H1 (cell line): ENCODE data around the gene PLPP7. TPM values are rescaled to one million over a fixed set of nuclear protein-coding genes. Genes with fewer than 3 reads are reported as not detected.

Source experiments
- CTCF ChIA-PET: fragments of 300-600 bp; sonication (Branson Sonifier 250); formaldehyde crosslinking; loops from one replicate; lab custom pipeline; 2021; ENCODE audit not compliant: partially characterized antibody; lab: Charles Lee
- POLR2A ChIA-PET: fragments of 300-600 bp; sonication (Branson Sonifier 250); formaldehyde crosslinking; loops from one replicate; lab custom pipeline; 2021; ENCODE audit warnings: inconsistent platforms; ENCODE audit not compliant: partially characterized antibody; lab: Charles Lee
- DNase-seq, 2 experiments: peaks; one replicate each; pipeline versions ENCODE4 v3.0.0 to v3.0.0-alpha.2; 2010 to 2022; ENCODE audit warnings: low spot score in 2 of 2, low read depth in 1 of 2, mixed read lengths in 1 of 2
- FAIRE-seq: peaks from 2 replicates; lab custom pipeline; 2011; peaks lifted over from hg19 to GRCh38; lab: Jason Lieb, UNC
- H2AFZ ChIP-seq: 2 replicates; pipeline ENCODE4 v1.8.1; 2012; ENCODE audit warnings: low read length, inconsistent platforms
- H2AK5ac ChIP-seq: 2 replicates; pipeline ENCODE4 v1.6.1; 2013; ENCODE audit warnings: low read depth, low read length
- H2BK120ac ChIP-seq: replicated peaks from 2 replicates; pipeline ENCODE3; 2013; ENCODE audit warnings: low read depth, low read length, inconsistent platforms
- H2BK12ac ChIP-seq: 2 replicates; pipeline ENCODE4 v1.6.1; 2013; ENCODE audit warnings: low read depth, low read length
- H2BK15ac ChIP-seq: 2 replicates; pipeline ENCODE4 v1.6.1; 2013; ENCODE audit warnings: low read length
- H2BK20ac ChIP-seq: 2 replicates; pipeline ENCODE4 v1.6.1; 2013; ENCODE audit warnings: low read length
- H2BK5ac ChIP-seq: 2 replicates; pipeline ENCODE4 v1.6.1; 2013; ENCODE audit warnings: low read depth, low read length
- H3K14ac ChIP-seq: 2 replicates; pipeline ENCODE4 v1.6.1; 2013; ENCODE audit warnings: inconsistent platforms; ENCODE audit not compliant: insufficient read length
- H3K18ac ChIP-seq: 2 replicates; pipeline ENCODE4 v1.6.1; 2013; ENCODE audit warnings: low read length; ENCODE audit errors: extremely low read depth
- H3K23ac ChIP-seq: 2 replicates; pipeline ENCODE4 v1.6.1; 2013; ENCODE audit warnings: inconsistent platforms; ENCODE audit not compliant: insufficient read length
- H3K23me2 ChIP-seq: 2 replicates; pipeline ENCODE4 v1.6.1; 2013; ENCODE audit warnings: low read depth, low read length
- H3K27ac ChIP-seq: 2 replicates; pipeline ENCODE4 v1.6.1; 2011; ENCODE audit warnings: low read depth, low read length, inconsistent platforms
- H3K27me3 ChIP-seq, 4 experiments: replicated peaks in 1 of 4; 1 replicate in 1 of 4; 2 replicates in 3 of 4; pipeline versions ENCODE4 v1.6.1 to v1.8.1; 2011 to 2013; ENCODE audit warnings: low read length in 3 of 4, mild to moderate bottlenecking in 3 of 4, inconsistent platforms in 2 of 4, mixed read lengths in 2 of 4, moderate library complexity in 1 of 4; ENCODE audit not compliant: control insufficient read depth in 3 of 4, insufficient read depth in 3 of 4; ENCODE audit errors: extremely low read depth in 1 of 4
- H3K36me3 ChIP-seq, 4 experiments: 2 replicates each; pipeline versions ENCODE4 v1.6.1 to v1.8.1; 2011 to 2013; ENCODE audit warnings: mild to moderate bottlenecking in 4 of 4, low read length in 3 of 4, moderate library complexity in 2 of 4, control low read depth in 1 of 4, inconsistent platforms in 1 of 4; ENCODE audit not compliant: insufficient read depth in 4 of 4, control insufficient read depth in 2 of 4
- H3K4ac ChIP-seq: replicated peaks from 2 replicates; pipeline ENCODE3; 2013; ENCODE audit warnings: low read length, low read depth, mixed read lengths, inconsistent platforms; ENCODE audit not compliant: insufficient read length
- H3K4me1 ChIP-seq, 4 experiments: replicated peaks in 1 of 4; 1 replicate in 1 of 4; 2 replicates in 3 of 4; pipeline versions ENCODE4 v1.6.1 to v1.8.1; 2011 to 2013; ENCODE audit warnings: low read length in 3 of 4, inconsistent platforms in 2 of 4, mixed read lengths in 1 of 4; ENCODE audit not compliant: insufficient read depth in 4 of 4, control insufficient read depth in 3 of 4
- H3K4me2 ChIP-seq, 2 experiments: 2 replicates each; pipeline versions ENCODE4 v1.6.1 to v1.8.1; 2011 to 2013; ENCODE audit warnings: low read depth in 2 of 2, low read length in 2 of 2, control low read depth in 1 of 2, inconsistent platforms in 1 of 2, mild to moderate bottlenecking in 1 of 2; ENCODE audit not compliant: insufficient read depth in 1 of 2
- H3K4me3 ChIP-seq, 4 experiments: fragments of 200-600, 300-600 bp in 1 of 4; sonication (generic), shearing (Covaris generic), sonication (Bioruptor Twin) in 1 of 4; 2 replicates each; pipeline versions ENCODE4 v1.5.1 to v1.8.1; 2011 to 2016; ENCODE audit warnings: low read length in 4 of 4, low read depth in 3 of 4, control low read depth in 2 of 4, inconsistent platforms in 2 of 4, mild to moderate bottlenecking in 2 of 4, mixed read lengths in 1 of 4, moderate library complexity in 1 of 4; ENCODE audit not compliant: insufficient read depth in 2 of 4; ENCODE audit errors: extremely low read depth in 1 of 4
- H3K56ac ChIP-seq: replicated peaks from 2 replicates; pipeline ENCODE3; 2013; ENCODE audit warnings: low read depth, mild to moderate bottlenecking, mixed read lengths, low read length, inconsistent platforms; ENCODE audit not compliant: insufficient read length
- H3K79me1 ChIP-seq: 2 replicates; pipeline ENCODE4 v1.6.1; 2013; ENCODE audit warnings: low read depth, low read length, control low read depth
- H3K79me2 ChIP-seq, 2 experiments: 2 replicates each; pipeline versions ENCODE4 v1.6.1 to v1.8.1; 2012 to 2013; ENCODE audit warnings: low read length in 2 of 2, mild to moderate bottlenecking in 2 of 2, inconsistent platforms in 1 of 2; ENCODE audit not compliant: insufficient read depth in 2 of 2, control insufficient read depth in 1 of 2
- H3K9ac ChIP-seq, 4 experiments: replicated peaks in 1 of 4; 1 replicate in 1 of 4; 2 replicates in 3 of 4; pipeline versions ENCODE4 v1.6.1 to v1.8.1; 2011 to 2013; ENCODE audit warnings: low read depth in 3 of 4, low read length in 3 of 4, control low read depth in 2 of 4, mild to moderate bottlenecking in 2 of 4, moderate library complexity in 2 of 4, inconsistent platforms in 1 of 4; ENCODE audit errors: extremely low read depth in 1 of 4
- H3K9me3 ChIP-seq, 2 experiments: 2 replicates each; pipeline versions ENCODE4 v1.6.1 to v1.8.1; 2012 to 2013; ENCODE audit warnings: mild to moderate bottlenecking in 2 of 2, moderate library complexity in 2 of 2, control low read depth in 1 of 2, inconsistent platforms in 1 of 2, low read depth in 1 of 2, low read length in 1 of 2, mixed read lengths in 1 of 2; ENCODE audit not compliant: insufficient read depth in 2 of 2
- H4K20me1 ChIP-seq, 2 experiments: replicated peaks in 1 of 2; 2 replicates each; pipeline versions ENCODE3 to v1.8.1; 2011 to 2013; ENCODE audit warnings: inconsistent platforms in 2 of 2, low read length in 2 of 2, mild to moderate bottlenecking in 1 of 2; ENCODE audit not compliant: insufficient read depth in 2 of 2, control insufficient read depth in 1 of 2
- H4K5ac ChIP-seq: 2 replicates; pipeline ENCODE4 v1.6.1; 2013; ENCODE audit warnings: low read length, low read depth, mixed read lengths, inconsistent platforms; ENCODE audit not compliant: insufficient read length
- H4K8ac ChIP-seq: 2 replicates; pipeline ENCODE4 v1.8.0; 2013; ENCODE audit warnings: mild to moderate bottlenecking, moderate library complexity, low read length, inconsistent platforms; ENCODE audit not compliant: insufficient read depth; ENCODE audit errors: extremely low read depth
- H4K91ac ChIP-seq: replicated peaks from 2 replicates; pipeline ENCODE3; 2013; ENCODE audit warnings: low read length, mixed read lengths, inconsistent platforms; ENCODE audit not compliant: insufficient read length
- BCL11A ChIP-seq, 2 experiments: IDR thresholded peaks; one replicate each; pipeline ENCODE4 v1.6.1; 2011; ENCODE audit warnings: low read depth in 2 of 2, low read length in 2 of 2, mild to moderate bottlenecking in 2 of 2
- CHD1 ChIP-seq: IDR thresholded peaks from 2 replicates; pipeline ENCODE4 v1.6.1; 2012; ENCODE audit warnings: low read depth, low read length, improper control_type of control experiment
- CHD2 ChIP-seq: IDR thresholded peaks from 2 replicates; pipeline ENCODE4 v1.6.1; 2012; ENCODE audit warnings: low read length, improper control_type of control experiment
- CTCF ChIP-seq, 3 experiments: IDR thresholded peaks; 1 replicate in 2 of 3; 2 replicates in 1 of 3; pipeline versions ENCODE4 v1.5.1 to v1.6.1; 2011; ENCODE audit warnings: low read length in 3 of 3, mild to moderate bottlenecking in 3 of 3, inconsistent platforms in 2 of 3, low read depth in 1 of 3, moderate library complexity in 1 of 3; ENCODE audit not compliant: insufficient read depth in 1 of 3; ENCODE audit errors: control extremely low read depth in 1 of 3
- EGR1 ChIP-seq: IDR thresholded peaks from 2 replicates; pipeline ENCODE4 v1.6.1; 2011; ENCODE audit warnings: low read depth, low read length, borderline replicate concordance
- EP300 ChIP-seq, 2 experiments: IDR thresholded peaks; 1 replicate in 1 of 2; 2 replicates in 1 of 2; pipeline ENCODE4 v1.6.1; 2011 to 2012; ENCODE audit warnings: low read depth in 2 of 2, low read length in 2 of 2, mild to moderate bottlenecking in 2 of 2, borderline replicate concordance in 1 of 2, inconsistent platforms in 1 of 2, moderate library complexity in 1 of 2
- EZH2 ChIP-seq: fragments of 200-600 bp; sonication (generic); IDR thresholded peaks from 2 replicates; pipeline ENCODE4 v1.7.1; 2012; ENCODE audit warnings: low read depth, mild to moderate bottlenecking, moderate library complexity, low read length, inconsistent platforms; ENCODE audit not compliant: severe bottlenecking
- NANOG ChIP-seq: IDR thresholded peaks from 2 replicates; pipeline ENCODE4 v1.6.1; 2011; ENCODE audit warnings: low read length, low read depth, mild to moderate bottlenecking, inconsistent platforms; ENCODE audit not compliant: insufficient read depth, poor library complexity, severe bottlenecking
- WGBS, 2 experiments: shearing (Covaris generic) in 1 of 2; methylation state at CpG; one replicate each; pipeline versions ENCODE4 v1.1.6 to v1.1.7; 2013 to 2015; ENCODE audit warnings: low lambda C conversion rate in 2 of 2, mixed read lengths in 2 of 2, inconsistent platforms in 1 of 2, low coverage in 1 of 2, missing lambda C conversion rate in 1 of 2; ENCODE audit not compliant: insufficient replicate concordance in 2 of 2, insufficient coverage in 1 of 2, insufficient read length in 1 of 2; ENCODE audit errors: extremely low coverage in 1 of 2, missing lambda C conversion rate in 1 of 2; 5-methylcytosine and 5-hydroxymethylcytosine counted together
- polyA plus RNA-seq, 7 experiments: library from polyadenylated mRNA; depleted of rRNA in 3 of 7; stranded (reverse) in 5 of 7; unstranded in 2 of 7; fragments of >200 nt in 5 of 7; fragments of 200-250 nt in 2 of 7; gene quantifications; 1 replicate in 5 of 7; 2 replicates in 1 of 7; 4 replicates in 1 of 7; pipeline versions ENCODE4 v1.2.1 to v1.2.3, GENCODE V29; 2011 to 2013; ENCODE audit warnings: missing spikeins in 2 of 7, mixed read lengths in 2 of 7
- total RNA-seq: library from RNA; stranded (reverse); fragmentation: NEBNext Ultra II Directional; extraction: Animal tissue kit (Norgen Biotek cat#: 25700); gene quantifications from 2 replicates; pipeline ENCODE4 v1.2.1, GENCODE V29; 2021

Gene PLPP7
- total and polyA plus RNA-seq, 2 of the 8 experiments (the other 6 are each of a cell fraction or from before 2014, with no cell fraction given): 3.4 to 3.9 TPM

GRCh38 chr9:131333771-131334628 lies 44.5 kb downstream of the PLPP7 start:
- Histone ChIP-seq H3K23ac (no peak overlapping the region), H3K9me3 (no peaks in the 10 kb centered on the region), H3K79me2 (no peaks in the 10 kb centered on the region), H4K91ac (peak overlapping the region; percentile 72), H2BK20ac (no peak overlapping the region), H4K8ac (0 out of 2 replicates have a peak overlapping the region, but pooled peaks have one; percentile 12), H4K20me1 (no peaks in the 10 kb centered on the region), H3K9ac (no peak overlapping the region), H2BK15ac (no peak overlapping the region), H3K79me1 (no peaks in the 10 kb centered on the region), H2BK120ac (no peak overlapping the region), H3K4me2 (no peak overlapping the region), H3K4me3 (no peak overlapping the region), H2BK12ac (peak overlapping the region; percentile 39; the same call in 1 of the 2 replicates), H2AK5ac (peak overlapping the region; percentile 61; the same call in 1 of the 2 replicates), H3K14ac (no peak overlapping the region), H3K36me3 (no peaks in the 10 kb centered on the region), H3K4me1 (peaks cover 0 to 19% (median 11%) of the 10 kb centered on the region in 4 experiments), H3K23me2 (no peaks in the 10 kb centered on the region), H3K4ac (peak overlapping the region; percentile 53), H3K56ac (no peak overlapping the region), H3K27ac (no peak overlapping the region), H3K18ac (no peak overlapping the region; the same call in 1 of the 2 replicates), H2BK5ac (no peak overlapping the region), H3K27me3 (no peaks in the 10 kb centered on the region), H4K5ac (no peak overlapping the region), H2AFZ (no peak overlapping the region)
- ChIA-PET POLR2A (interaction anchor here (0.7 to 0.8 kb wide), 2 partner anchors 120 to 173 kb away, joined by 3 read pairs; no protein-coding TSS in a partner anchor), CTCF (interaction anchor here (1.1 to 5.6 kb wide), 4 partner anchors 15 to 277 kb away, joined by 6 to 96 read pairs (median 33); no protein-coding TSS in a partner anchor)
- WGBS, 2 experiments: 97% methylated on average over 12 of the region's 15 CpGs; no CpG with 5 or more reads in 1 of the 2 experiments
- DNase-seq (no peak), FAIRE-seq (no peak)
- TF ChIP-seq EGR1 (no peak), CTCF (IDR thresholded peaks at IDR 0.05; ENCODE audit: control extremely low read depth in 1 of 3, insufficient read depth in 1 of 3, low read depth in 1 of 3, low read length in 3 of 3) (no peak), EZH2 (no peak), BCL11A (IDR thresholded peaks at IDR 0.05; ENCODE audit: low read depth in 2 of 2, low read length in 2 of 2) (no peak), EP300 (IDR thresholded peaks at IDR 0.05; ENCODE audit: borderline replicate concordance in 1 of 2, low read depth in 2 of 2, low read length in 2 of 2) (no peak), CHD2 (no peak), NANOG (no peak), CHD1 (no peak)
